Dermis microvascular lymphatic vessel endothelial cell (primary cell): ENCODE data around the gene ZNF526. TPM values are rescaled to one million over a fixed set of nuclear protein-coding genes. Genes with fewer than 3 reads are reported as not detected.
A peak's percentile ranks its signal among the peaks of the same experiment; 100 is the strongest.

ENCODE experiments used
- DNase-seq, 2 donors: peaks; one replicate each; pipeline versions ENCODE4 v3.0.0 to v3.0.0-alpha.2; 2010; ENCODE audit warnings: low read depth in 2 of 2
- total RNA-seq: library from RNA; depleted of rRNA; stranded (reverse); fragments of >200 nt; gene quantifications from 2 replicates; pipeline ENCODE4 v1.2.1, GENCODE V29; 2014

Gene ZNF526
- total RNA-seq, 1 donor from 2014 or later = 4.9 TPM

DNA sequence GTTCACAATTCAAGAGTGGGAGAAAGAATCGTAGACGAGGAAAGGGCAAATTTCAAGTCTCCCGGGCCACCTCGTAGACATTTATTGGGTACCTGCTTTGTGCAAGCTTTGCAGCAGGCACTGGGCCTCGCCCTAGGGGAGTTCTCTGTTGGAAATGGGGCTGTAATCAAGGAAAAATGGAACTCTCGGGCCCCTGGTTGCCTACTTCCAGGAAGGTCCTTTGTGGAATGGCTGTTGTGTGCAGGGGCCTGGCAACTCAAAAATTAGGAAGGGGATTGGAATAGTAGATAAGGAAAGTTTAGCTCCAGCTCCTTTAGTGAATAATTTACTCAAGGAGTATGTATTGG, 612 bp downstream of the ZNF526 start:
- no peak for DNase-seq

DNA sequence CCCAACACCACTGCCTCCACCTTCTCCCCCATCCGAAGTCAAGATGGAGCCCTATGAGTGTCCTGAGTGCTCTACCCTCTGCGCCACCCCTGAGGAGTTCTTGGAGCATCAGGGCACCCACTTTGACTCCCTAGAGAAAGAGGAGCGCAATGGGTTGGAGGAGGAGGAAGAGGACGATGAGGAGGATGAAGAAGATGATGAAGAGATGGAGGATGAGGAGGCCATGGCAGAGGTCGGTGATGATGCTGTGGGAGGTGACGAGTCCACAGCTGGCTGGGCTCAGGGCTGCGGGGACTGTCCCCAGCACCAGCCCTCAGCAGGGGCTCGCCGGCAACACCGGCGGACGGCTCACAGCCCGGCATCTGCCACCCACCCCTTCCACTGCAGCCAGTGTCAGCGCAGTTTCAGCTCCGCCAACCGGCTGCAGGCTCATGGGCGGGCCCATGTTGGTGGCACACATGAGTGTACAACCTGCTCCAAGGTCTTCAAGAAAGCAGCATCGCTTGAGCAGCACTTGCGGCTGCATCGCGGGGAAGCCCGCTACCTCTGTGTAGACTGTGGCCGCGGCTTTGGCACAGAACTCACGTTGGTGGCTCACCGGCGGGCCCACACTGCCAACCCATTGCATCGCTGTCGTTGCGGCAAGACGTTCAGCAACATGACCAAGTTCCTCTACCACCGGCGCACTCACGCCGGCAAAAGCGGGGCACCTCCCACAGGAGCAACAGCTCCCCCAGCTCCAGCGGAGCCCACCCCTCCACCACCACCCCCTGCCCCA, 5.0 kb downstream of the ZNF526 start:
- DNase-seq = no peak

DNA sequence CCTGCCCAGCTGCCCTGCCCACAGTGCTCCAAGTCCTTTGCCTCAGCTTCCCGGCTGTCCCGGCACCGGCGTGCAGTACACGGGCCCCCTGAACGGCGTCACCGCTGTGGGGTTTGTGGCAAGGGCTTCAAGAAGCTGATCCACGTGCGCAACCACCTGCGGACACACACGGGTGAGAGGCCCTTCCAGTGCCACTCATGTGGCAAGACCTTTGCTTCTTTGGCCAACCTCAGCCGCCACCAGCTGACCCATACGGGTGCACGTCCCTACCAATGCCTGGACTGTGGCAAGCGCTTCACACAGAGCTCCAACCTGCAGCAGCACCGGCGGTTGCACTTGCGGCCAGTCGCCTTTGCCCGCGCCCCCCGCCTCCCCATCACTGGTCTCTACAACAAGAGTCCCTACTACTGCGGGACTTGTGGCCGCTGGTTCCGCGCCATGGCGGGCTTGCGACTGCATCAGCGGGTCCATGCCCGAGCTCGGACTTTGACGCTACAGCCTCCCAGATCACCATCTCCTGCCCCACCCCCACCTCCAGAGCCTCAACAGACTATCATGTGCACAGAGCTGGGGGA, 5.7 kb downstream of the ZNF526 start:
- DNase-seq = no peak

DNA sequence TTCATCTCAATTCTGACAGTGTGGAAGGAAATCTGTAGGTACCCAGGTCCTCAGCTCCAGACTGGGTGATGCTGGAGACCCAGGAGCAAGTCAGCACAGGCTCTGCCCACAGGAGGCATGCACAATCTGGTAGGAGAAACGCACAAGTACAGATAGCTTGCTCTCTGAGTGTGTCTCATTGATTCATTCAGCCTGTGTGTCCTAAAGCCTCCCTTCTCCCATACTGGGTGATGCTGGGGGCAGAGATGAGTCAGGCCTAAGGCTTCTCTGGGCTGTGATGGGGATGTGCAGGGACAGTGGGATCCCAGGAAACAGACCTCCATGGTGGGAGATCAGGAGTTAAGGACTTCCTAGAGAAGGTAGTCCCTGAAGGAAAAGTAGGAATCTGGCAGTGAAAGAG, 6.8 kb downstream of the ZNF526 start:
- no peak for DNase-seq

DNA sequence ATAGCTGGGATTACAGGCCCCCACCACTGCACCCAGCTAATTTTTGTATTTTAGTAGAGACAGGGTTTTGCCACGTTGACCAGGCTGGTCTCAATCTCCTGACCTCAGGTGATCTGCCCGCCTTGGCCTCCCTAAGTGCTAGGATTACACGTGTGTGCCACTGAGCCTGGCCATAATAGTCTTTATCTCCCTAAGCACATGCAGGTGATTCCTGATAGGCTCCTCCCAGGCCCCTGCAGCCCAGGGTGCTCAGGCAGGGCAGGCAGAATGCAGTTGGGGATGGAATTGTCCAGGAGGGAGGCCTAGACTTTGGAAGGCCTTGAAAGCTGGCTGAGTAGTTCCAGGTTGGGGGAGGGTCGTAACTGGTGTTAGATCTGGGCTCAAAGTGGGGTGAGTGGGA, 8.5 kb downstream of the ZNF526 start:
- no peak for DNase-seq

DNA sequence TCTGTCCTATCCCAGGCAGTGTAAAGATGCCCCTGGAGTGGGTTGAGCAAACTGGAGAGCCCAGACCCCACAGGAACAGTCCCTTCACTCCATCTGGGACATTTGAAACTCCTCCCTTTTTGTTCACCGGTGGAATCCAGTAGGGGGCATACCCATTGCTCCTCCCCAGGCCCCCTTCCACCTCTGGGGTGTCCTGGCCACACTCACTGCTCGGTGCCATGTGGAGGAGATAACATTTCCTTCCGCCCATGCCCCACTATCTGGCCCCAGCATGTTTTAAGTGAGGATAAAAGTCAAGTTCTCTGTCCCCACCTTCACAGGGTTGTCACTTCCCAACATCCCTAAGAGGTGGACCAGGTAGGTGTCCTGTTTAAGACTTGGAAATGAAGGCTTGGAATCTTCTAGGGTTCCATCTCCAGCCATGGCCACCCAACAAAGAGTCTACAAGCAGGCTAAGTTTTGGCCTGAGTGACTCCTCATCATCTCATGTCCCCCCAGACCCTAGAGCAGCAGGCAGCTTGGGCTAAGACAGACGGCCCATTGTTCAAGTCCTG, 9.3 kb downstream of the ZNF526 start:
- no peak for DNase-seq

DNA sequence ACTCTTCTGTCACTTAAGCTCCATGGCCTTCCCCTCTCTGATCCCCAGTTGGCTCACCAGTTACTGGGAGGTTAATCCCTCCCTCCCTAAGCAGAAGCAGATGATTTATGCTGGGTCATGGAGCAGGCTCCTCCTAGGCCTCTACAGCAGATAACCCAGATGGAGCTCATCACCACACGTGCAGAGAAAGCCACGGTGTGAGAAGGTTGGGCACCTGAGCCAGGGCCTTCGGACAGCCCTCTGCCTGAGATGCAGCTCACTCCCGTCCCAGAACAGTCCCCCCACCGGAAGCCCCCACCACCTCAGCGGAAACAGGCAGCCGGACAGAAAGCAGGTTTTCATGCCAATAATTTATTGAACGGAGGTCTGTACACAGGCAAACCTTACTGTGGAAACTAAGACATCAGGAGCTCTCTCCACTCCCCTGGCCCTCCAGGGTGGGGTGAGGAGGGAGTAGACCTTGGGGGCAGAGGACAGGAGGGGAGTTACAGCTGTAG, 9.8 kb downstream of the ZNF526 start:
- DNase-seq = peak in 1 of 2 donors; percentile 19

DNA sequence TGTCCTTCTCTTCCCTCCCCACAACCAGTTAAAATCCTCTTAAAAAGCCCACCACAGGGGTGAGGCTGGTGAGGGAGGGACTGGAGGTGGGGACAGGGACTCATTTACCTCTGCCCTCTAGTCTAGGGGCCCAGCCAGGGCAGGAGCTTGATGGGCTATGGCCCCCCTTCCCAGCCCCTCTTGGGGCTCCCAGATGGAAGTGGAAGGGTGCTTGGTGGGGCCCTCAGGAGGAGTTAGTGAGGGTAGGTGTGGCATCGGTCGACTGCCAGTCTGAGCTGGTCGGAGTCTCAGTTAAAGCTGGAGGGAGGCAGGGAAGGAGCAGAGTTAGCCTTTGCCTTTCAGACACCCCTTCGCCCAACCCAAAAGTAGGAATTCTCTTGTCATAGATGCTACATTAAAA, 10.5 kb downstream of the ZNF526 start:
- no peak for DNase-seq

DNA sequence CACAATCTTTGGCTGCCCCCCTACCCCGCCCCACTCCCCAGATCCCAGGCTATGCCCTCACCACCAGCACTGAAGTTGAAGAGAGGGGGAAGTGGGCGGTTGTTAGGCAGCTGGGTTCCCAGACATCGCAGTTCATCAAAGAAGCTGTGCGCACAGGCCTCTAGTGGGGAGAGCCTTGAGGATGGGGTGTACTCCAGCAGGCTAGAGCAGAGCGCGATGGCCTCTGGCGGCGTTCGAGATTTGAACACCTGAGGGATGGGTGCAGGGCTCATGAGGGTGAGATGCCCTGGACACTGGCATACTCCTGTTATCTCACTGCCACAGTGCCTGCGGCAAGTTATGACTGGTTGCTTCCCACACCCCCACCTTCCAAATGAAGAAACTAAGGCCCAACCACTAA, 12.3 kb downstream of the ZNF526 start:
- no peak for DNase-seq

DNA sequence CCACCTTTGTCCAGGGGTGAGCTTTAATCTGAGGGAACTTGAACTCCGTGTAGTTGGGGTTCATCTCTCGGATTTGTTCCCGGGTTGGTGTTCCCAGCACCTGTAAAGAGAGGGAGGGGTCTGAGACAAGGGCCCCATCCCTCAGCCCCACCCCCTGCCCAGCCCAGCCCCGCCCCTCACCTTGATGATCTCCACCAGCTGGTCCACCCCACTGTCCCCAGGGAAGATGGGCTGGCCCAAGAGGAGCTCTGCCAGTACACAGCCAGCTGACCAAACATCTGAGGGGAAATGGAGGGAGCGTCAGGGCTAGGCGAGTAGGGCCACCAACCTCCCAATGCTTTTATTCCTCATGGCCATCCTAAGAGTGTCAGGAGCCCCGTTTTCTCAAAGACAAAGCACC, 13.0 kb downstream of the ZNF526 start:
- no peak for DNase-seq

DNA sequence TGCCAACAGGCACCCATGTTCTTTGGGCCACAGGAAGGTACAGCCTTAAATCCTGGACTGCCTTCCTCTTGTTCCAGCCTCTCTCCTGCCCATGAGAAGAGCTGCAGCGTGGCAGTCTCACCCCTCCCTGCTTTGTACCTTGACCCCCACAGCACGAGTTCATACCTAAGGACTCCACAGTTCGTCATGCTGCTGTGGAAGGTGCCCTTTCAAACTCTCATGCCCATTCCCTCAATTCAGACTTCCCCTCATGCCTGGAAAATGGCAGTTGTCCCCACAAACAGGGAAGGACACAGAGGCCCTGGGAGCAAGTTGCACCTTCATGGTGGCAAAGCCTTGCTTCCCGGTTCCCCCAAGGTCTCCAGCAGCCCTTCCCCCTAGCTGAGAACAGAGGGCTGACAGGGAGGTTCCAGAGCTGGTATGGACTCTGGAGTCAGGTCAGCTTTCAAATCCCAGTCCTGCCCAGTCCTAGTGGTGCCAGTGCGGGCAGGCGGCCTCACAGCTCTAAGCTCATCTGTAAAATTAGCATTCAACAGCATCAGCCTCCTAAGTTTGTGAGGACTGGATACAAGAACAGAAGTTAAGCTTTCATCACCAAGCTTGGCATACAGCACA, 13.7 kb downstream of the ZNF526 start:
- DNase-seq = no peak

DNA sequence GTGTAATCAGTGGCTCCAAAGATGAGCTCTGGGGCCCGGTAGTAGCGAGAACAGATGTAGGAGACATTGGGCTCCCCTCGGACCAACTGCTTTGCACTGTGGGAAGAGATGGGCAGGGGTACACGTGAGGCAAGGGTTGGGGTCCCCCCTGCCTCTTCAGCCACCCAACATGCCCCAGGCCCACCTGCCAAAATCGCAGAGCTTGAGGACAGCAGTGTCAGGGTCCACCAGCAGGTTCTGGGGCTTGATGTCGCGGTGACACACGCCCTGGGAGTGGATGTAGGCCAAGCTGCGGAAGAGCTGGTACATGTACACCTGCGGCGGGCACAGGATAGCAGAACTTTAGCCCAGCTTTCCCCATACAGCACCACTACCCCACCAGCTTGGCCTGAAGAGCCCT, 14.3 kb downstream of the ZNF526 start:
- DNase-seq = no peak

DNA sequence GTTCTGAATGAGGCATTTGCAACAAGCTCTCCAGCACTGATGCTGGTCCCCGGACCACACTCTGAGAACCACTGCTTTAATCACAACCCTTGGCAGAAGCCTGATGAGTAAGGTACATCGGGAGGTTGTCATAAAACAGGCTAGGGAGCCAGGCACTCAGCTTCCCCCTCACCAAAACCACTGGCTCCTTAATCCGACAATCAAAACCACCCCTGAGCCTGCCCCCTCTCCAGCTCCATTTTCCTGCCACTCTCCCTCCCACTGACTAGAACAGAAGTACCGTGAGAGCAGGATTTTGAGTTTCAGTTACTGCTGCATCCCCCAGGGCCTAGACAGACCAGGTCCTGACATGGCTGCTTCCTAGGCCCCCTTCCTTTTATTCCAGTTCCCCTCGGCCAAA, 15.1 kb downstream of the ZNF526 start:
- no peak for DNase-seq

DNA sequence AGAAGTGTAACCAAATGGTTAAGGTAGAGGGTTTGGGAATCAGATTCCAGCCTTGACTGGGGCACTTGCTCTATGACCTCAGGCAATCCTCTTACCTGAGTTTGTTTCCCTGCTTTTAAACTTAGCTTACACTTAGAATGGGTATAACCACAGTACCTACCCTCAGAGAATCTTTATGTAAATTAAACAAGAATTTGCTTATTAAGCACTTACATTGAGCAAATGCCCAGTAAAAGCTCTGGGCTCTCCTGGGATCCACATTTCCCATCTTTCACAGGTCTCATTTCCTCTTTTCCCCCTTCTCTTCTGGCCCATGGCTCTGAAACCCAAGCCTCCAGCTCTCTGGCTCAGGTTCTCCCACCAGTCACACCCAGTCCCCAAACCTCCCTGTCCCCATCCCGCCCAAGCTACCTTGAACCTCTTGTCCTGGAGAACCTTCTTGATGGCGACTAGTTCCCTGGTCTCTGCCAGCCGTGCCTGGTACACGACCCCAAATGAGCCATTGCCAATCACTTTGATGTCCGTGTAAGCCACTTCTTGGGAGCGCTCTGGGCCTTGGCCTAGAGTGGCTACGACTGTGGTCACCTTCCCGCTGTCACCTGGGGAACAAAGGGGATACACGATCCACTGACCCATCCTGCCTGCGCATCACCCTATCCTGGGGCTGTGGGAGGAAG, 19.6 kb downstream of the ZNF526 start:
- no peak for DNase-seq

DNA sequence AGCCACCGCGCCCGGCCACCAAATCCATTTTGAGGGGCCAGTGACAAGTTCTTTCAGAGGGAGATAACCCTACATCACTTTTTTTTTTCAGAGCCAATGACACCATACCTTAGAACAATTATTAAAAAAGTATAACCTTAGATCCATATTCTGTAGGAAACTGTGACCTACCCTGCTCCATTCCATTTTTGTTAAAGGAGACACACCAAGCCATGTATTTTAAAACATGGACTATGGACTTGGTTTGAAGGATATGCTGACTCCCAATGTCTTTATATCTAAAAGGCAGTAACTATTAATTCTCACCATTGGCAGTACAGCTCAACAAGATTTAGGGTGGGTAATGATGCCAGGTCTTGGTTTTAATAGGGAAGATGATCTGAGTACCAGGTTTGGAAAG, 21.2 kb downstream of the ZNF526 start:
- no peak for DNase-seq

DNA sequence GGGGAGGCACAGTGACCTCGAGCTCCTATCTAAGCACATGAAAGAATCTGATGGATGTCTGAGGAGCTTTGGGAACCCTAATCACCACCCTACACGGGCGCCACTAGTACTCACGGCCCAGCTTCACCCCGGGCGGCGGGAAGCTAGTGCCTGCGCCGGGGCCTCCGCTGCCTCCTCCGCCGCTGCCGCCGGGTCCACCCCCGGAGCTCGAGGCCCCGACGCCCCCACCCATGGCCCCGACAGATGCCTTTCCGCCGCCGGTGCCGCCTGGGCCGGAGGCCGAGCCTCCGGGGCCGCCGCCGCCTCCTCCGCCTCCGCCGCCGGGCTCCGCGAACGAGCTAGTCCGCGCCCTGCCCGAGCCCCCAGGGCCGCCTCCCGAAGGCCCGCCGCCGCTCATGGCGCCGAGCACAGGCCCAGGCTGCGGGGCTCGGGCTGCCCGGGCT, 22.0 kb downstream of the ZNF526 start:
- DNase-seq = no peak

DNA sequence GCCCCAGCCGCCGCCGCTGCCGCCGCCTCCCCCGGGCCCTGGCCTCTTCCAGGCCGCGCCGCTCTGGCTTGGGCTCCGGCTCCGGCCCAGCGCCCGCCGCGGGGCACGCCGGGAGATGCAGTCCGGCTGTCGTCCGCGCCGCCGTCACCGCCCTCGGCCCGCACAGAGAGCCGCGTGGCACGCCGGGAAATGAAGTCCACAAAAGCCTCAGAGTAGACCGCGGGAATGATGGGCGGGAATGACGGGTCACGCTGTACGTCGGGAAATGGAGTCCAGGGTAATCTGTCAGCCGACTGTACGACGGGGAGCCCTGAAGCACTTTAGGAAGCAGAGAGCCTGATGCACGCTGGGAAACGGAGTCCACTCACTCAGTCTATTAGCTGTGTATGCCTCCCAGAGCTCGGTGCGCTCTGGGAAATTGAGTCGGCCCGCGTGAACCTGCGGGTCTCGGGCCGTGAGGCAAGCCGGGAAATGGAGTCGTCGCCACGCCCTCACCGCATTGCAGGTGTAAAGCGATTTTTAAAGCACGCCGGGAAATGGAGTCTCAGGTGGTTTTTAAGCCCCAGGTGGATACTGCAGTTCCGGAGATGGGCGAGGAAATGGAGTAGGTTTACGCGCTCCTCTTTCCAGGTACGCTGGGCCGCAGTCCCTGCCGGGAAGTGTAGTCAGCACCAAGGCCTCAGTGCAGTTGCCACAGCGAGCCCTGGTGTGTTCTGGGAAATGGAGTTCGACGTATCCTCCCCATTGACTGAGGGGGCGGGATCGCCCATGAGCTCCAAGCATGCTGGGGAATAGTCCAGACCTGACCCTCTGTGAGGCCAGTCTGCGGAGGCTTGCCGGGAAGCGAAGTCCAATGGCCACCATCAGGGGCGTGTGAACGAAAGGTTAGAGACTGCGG, 22.6 kb downstream of the ZNF526 start, which contains the start of gene GSK3A:
Gene GSK3A, minus strand, starts transcription at position 91 of the 898 bp plus-strand sequence. CDS start 137 bp downstream, outside the sequence.
- DNase-seq = peak; percentile 99

DNA sequence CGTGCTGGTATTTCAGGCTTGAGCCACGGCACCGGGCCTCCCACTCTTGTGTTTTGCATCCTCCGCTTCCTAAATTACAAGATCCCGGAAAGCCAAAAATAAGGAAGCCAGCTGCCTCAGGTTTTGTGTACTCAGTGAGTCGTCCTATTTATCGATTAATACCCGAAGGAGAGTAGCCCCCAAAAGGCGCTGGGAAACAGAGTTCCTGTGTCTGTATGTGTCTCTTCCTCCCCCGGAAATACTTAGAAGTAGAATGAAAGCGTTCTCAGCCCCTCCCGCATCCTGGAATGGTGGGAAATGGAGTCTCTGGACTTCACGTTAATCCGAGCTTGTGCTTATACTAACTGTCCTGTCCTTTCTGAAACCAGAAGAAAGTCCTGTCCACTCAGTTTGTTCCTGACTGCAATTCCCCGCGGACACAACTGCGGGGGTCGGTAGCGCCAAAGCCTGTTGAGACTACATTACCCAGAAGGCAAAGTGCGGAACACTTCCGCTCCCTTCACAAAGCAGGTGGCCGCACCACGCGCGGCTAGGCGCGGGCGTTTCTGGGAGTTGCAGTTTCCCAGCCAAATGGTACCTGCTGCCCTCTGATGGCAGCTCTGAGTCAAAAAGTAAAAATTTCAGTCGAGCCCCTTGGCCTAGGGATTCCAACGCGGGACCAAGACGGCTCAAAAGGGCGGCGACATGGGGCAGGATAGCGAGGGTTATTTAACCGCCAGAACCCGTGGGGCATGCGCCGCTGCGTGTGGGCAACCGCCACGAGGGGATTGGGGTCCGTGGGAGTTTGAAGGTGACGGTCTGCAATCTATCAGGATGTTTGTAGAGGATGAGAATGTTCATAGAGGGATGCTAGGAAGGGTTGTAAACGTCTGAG, 24.5 kb downstream of the ZNF526 start:
- DNase-seq = peak; percentile 87 to 94

DNA sequence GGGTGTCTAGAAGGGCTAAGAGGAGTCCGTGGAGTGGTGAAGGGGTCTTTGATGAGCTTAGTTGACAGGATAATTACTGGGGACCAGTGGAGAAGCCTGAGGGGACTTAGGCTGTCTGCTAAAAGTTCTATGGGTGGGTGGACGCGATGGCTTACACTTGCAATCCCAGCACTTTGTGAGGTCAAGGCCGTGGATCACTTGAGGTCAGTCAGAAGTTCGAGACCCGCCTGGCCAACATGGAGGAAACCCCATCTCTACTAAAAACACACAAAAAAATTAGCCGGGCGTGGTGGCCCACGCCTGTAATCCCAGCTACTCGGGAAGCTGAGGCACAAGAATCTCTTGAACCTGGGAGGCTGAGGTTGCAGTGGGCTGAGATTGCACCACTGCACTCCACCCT, 25.1 kb downstream of the ZNF526 start:
- DNase-seq = no peak
